RWPE2 (cell line): ENCODE data around the gene DNMT3L.
"Not testable (repeated sequence)": the region's sequence is repeated elsewhere in the genome, so short reads cannot be mapped to it uniquely, and the experiment has no call there.

Experiments used
- ATAC-seq: fragments of 200-7000 bp; cut with Tn5 transposase; 3 replicates; pipeline ENCODE4 v1.9.1; 2021; ENCODE audit warnings: low read depth
- DNase-seq: peaks from one replicate; pipeline ENCODE4 v3.0.0-alpha.2; 2020; ENCODE audit warnings: low spot score
- H3K27ac ChIP-seq: fragments of 450-650 bp; 2 replicates; pipeline ENCODE4 v1.5.1; 2017; ENCODE audit warnings: mild to moderate bottlenecking; ENCODE audit not compliant: poor library complexity, severe bottlenecking
- H3K27me3 ChIP-seq: fragments of 250-450 bp; sonication (Bioruptor Pico); 2 replicates; pipeline ENCODE4 v1.5.1; 2021; ENCODE audit warnings: mild to moderate bottlenecking, moderate library complexity; ENCODE audit not compliant: insufficient read depth, poor library complexity, severe bottlenecking
- H3K36me3 ChIP-seq: fragments of 250-450 bp; sonication (Bioruptor Pico); 2 replicates; pipeline ENCODE4 v1.5.1; 2020; ENCODE audit warnings: low read depth, mild to moderate bottlenecking, moderate library complexity
- H3K4me1 ChIP-seq: fragments of 250-450 bp; sonication (Bioruptor Pico); 2 replicates; pipeline ENCODE4 v1.5.1; 2021; ENCODE audit warnings: mild to moderate bottlenecking, moderate library complexity; ENCODE audit not compliant: insufficient read depth, poor library complexity, severe bottlenecking
- H3K4me3 ChIP-seq: fragments of 250-450 bp; sonication (Bioruptor Pico); 2 replicates; pipeline ENCODE4 v1.5.1; 2021; ENCODE audit warnings: mild to moderate bottlenecking, moderate library complexity; ENCODE audit not compliant: severe bottlenecking
- H3K9me3 ChIP-seq: fragments of 250-450 bp; sonication (Bioruptor Pico); 2 replicates; pipeline ENCODE4 v1.5.1; 2021; ENCODE audit warnings: mild to moderate bottlenecking, moderate library complexity; ENCODE audit not compliant: severe bottlenecking
- TF ChIP-seq, protein P1 (sequence below): fragments of 450-650 bp; IDR thresholded peaks from one replicate; pipeline ENCODE4 v1.5.1; 2017; ENCODE audit warnings: mild to moderate bottlenecking, moderate library complexity; ENCODE audit not compliant: poor library complexity, severe bottlenecking

DNMT3L gene

GRCh38 chr21:44283948-44284347 lies 22.3 kb upstream of the DNMT3L start:
- Histone ChIP-seq H3K27me3 (peaks cover 3% of the 10 kb centered on the region), H3K27ac (no peak overlapping the region), H3K4me1 (no peaks in the 10 kb centered on the region), H3K9me3 (no peaks in the 10 kb centered on the region), H3K4me3 (no peak overlapping the region), H3K36me3 (no peaks in the 10 kb centered on the region)
- no peak for DNase-seq
- TF ChIP-seq, protein P1, sequence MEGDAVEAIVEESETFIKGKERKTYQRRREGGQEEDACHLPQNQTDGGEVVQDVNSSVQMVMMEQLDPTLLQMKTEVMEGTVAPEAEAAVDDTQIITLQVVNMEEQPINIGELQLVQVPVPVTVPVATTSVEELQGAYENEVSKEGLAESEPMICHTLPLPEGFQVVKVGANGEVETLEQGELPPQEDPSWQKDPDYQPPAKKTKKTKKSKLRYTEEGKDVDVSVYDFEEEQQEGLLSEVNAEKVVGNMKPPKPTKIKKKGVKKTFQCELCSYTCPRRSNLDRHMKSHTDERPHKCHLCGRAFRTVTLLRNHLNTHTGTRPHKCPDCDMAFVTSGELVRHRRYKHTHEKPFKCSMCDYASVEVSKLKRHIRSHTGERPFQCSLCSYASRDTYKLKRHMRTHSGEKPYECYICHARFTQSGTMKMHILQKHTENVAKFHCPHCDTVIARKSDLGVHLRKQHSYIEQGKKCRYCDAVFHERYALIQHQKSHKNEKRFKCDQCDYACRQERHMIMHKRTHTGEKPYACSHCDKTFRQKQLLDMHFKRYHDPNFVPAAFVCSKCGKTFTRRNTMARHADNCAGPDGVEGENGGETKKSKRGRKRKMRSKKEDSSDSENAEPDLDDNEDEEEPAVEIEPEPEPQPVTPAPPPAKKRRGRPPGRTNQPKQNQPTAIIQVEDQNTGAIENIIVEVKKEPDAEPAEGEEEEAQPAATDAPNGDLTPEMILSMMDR, result no peak
- ATAC-seq, result no peak

- not testable (repeated sequence) for H3K27me3 ChIP-seq, H3K27ac ChIP-seq, H3K4me1 ChIP-seq, H3K4me3 ChIP-seq, DNase-seq, H3K9me3 ChIP-seq, ATAC-seq, H3K36me3 ChIP-seq
These were observed 21.6 kb upstream of the DNMT3L start for GRCh38 chr21:44283211-44283785.

DNA sequence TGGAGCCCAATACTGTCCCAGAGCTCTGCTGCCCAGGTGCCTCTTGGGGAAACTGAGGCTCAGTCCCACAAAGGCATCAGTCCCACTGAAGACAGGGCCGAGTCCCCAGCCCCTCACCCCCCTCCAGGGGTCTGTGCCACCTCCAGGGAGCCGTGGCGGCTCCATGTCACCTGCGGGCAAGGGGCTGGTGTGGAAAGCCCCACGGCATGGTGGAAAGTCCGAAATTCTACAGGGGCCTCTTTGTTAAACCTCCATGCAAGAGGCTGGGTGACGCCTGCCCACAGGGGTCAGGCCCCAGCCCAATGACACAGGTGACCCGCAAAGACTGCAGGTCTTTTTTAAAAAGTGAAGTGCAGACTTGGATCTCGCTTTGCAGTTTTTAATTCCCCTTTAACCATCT lies 20.7 kb upstream of the DNMT3L start:
- Histone ChIP-seq H3K9me3 (no peaks in the 10 kb centered on the region), H3K36me3 (no peaks in the 10 kb centered on the region), H3K27ac (no peak overlapping the region), H3K4me1 (no peaks in the 10 kb centered on the region), H3K27me3 (peaks cover 3% of the 10 kb centered on the region), H3K4me3 (no peak overlapping the region)
- TF ChIP-seq, protein P1, result no peak
- DNase-seq, result no peak
- ATAC-seq, result no peak

GRCh38 chr21:44281801-44282200 lies 20.1 kb upstream of the DNMT3L start:
- no peak overlapping the region for H3K27ac ChIP-seq
- TF ChIP-seq, protein P1, result no peak

GRCh38 chr21:44279354-44280260 lies 17.9 kb upstream of the DNMT3L start:
- Histone ChIP-seq H3K4me3 (no peak overlapping the region), H3K4me1 (no peaks in the 10 kb centered on the region), H3K9me3 (no peaks in the 10 kb centered on the region), H3K27me3 (no peaks in the 10 kb centered on the region), H3K27ac (no peak overlapping the region), H3K36me3 (no peaks in the 10 kb centered on the region)
- ATAC-seq (no peak), DNase-seq (no peak)
- TF ChIP-seq, protein P1, result no peak

More at GRCh38 chr21:44281801-44282200, 20.1 kb upstream of the DNMT3L start:
- Histone ChIP-seq H3K4me3 (no peak overlapping the region), H3K36me3 (no peaks in the 10 kb centered on the region), H3K4me1 (no peaks in the 10 kb centered on the region), H3K9me3 (no peaks in the 10 kb centered on the region), H3K27me3 (peaks cover 3% of the 10 kb centered on the region)
- DNase-seq (no peak), ATAC-seq (no peak)
